Measurements from ENCODE around the gene TGFBR3.

Gene TGFBR3

GRCh38 chr1:91783423-91784170, 102.4 kb downstream of the TGFBR3 start:
- DNase-seq (ENCODE audit: low read depth in 2 of 2, low spot score in 1 of 2): no peak

- DNase-seq (ENCODE audit: low read depth in 2 of 2, low spot score in 1 of 2): no peak
Observed at GRCh38 chr1:91781901-91782622, 103.9 kb downstream of the TGFBR3 start.

GRCh38 chr1:91781371-91781825, 104.6 kb downstream of the TGFBR3 start:
- no peak for DNase-seq (ENCODE audit: low read depth in 2 of 2, low spot score in 1 of 2)

- DNase-seq (ENCODE audit: low read depth in 2 of 2, low spot score in 1 of 2): no peak
Observed at GRCh38 chr1:91779548-91780021, 106.4 kb downstream of the TGFBR3 start.

DNA sequence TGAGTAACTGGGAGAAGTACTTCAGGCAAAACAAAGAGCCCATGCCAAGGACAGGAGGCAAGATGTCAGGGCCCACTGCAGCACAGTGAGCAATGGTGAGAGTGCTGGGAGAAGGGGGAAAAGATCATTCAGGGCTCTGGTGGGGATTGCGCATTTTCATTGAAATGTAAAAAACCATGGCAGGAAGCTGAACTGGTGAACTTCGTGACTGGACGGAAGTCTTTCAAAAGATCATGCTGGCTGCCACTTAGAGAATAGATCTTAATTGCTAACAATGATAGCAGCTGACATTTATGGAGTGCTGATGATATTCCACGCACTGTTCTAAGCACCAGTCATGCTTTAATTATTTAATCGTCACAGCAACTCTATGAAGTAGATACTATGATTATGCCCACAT, 107.0 kb downstream of the TGFBR3 start:
- DNase-seq (ENCODE audit: low read depth in 2 of 2, low spot score in 1 of 2): no peak

DNA sequence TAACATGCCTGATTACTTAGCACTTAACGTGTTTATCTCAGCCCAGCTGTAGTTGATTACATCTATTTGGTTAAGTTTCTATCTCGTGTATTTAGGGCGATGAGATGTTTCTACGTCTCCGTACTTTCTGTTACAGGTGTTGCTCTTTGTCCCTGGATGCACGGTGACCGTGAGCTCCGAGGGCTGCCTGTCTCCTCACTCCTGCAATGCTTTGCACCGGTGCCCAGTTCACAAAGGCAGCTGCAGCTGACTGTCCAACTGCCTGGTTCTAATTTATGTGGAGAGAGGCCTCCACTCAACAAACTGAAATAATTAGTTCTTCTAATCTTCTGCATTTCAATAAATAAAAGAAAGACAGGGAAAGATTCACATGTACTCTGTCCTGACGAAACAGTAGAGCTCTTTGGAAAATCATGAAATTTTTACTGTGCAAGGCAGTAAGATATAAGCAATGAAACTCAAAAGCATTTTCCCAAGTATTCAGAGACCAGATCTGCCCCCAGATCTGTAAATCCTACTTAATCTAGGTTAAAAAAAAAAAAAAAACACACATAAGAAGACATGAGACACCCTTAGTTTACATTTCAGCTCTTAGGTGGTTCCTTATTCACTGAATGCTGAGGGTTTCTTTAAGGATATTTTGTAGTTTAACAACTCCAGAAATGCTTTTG, 108.2 kb downstream of the TGFBR3 start:
- no peak for DNase-seq (ENCODE audit: low read depth in 2 of 2, low spot score in 1 of 2)

DNA sequence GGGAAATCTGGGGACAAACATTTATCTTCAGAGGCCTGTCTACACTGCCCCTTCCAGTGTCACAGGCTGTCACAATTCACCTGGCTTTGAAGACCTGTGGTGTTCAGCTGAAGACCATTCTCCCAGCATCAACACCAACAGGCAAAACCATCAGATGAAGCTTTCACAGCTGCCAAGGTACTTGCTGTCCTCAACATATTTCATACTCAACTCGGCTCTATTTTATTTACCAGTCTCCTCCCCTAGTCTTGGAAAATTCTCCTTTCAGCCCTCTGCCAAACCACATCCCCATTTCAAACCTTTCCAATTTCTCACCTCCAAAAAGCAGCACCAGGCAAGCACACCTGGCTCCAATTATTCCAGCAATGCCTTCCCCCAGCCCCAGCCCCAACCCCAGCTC, 108.8 kb downstream of the TGFBR3 start:
- DNase-seq (ENCODE audit: low read depth in 2 of 2, low spot score in 1 of 2): no peak

DNA sequence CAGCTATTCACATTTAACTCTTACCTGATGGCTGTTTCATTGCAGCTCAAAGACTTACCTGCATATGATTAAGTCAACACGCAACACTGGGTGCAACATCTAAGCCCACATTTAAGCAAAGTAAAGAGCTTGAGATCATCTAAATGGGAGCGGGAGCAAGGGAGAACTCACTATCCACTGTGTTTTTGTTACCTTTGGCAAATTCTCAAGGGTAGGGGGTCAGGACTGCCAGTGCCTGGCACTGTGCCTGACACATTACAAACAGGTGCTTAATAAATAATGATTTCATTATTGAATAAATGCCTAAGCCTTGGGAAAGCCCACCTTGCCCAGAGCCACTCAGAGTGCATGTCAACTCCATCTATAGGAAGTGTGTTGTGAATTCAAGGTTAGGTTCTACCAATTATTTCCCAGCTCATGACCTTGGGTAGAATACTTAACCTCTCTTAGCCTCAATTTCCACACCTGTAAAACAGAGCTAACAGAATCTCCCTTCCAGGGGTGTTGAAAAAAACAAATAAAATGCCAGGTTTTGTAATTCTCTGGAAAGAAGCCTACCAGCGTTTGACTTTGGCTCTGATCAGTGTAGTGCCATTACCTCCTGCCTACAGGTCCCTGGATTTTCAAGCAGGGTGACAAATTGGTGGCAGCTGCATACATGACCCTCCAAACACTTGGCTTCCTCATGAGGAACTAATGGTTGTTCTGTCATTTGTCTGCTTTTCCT, 109.7 kb downstream of the TGFBR3 start:
- no peak for DNase-seq (ENCODE audit: low read depth in 2 of 2, low spot score in 1 of 2)

DNA sequence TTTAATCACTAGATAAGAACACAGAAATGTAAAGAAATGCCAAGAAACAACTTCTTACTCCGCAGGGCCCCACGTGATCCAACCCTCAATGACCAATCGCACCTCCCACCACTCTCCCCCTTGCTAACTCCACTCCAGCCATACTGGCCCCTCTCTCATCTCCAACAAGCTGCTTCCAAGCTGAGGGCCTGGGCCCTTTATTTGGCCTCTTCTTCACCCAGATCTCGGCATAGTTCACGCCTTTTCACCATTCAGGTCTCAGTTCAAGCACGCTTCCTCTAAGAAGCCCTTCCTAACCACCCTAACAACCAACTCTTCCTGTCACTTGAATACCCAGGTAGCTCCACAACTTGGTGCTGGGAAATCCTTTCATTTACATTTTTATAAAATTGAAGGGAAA, 110.7 kb downstream of the TGFBR3 start:
- no peak for DNase-seq (ENCODE audit: low read depth in 2 of 2, low spot score in 1 of 2)

DNA sequence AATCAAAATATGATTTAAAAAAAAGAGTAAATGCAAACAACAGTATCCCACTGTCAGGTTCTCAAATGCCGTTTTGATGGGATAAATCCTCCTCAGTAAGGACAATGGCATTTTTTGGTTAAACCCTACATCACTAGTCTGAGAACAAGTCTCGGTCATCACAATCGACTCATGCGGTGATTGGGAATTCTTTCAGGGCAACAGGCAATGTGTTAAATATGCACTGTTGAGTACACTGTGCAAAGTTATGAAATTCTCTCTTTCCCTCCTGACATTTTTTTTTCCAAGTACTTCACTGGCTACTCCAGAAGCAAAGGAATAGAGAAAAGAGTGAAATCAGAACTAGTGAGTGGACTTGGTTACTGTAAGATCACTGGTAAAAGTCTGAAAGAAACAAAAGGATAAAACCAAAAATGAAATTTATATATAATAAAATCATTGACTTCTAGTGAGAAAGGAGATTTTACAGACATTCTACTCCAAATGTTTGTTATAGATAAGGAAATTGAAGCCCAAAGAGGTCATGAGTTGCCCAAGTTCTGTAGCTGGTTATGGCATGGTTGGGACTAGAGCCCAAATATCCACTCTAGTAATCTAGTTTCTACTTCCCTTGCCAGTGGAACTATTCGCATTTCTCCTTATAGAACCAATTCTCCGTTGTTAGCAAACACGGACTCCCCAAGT, 111.3 kb downstream of the TGFBR3 start:
- DNase-seq (ENCODE audit: low read depth in 2 of 2, low spot score in 1 of 2): no peak

GRCh38 chr1:91771717-91772116, 114.2 kb downstream of the TGFBR3 start:
- no peak for DNase-seq (ENCODE audit: low read depth in 2 of 2, low spot score in 1 of 2)

GRCh38 chr1:91770667-91771268, 115.2 kb downstream of the TGFBR3 start:
- DNase-seq (ENCODE audit: low read depth in 2 of 2, low spot score in 1 of 2): no peak

- DNase-seq (ENCODE audit: low read depth in 2 of 2, low spot score in 1 of 2): no peak
Observed at GRCh38 chr1:91769742-91770141, 116.2 kb downstream of the TGFBR3 start.

DNA sequence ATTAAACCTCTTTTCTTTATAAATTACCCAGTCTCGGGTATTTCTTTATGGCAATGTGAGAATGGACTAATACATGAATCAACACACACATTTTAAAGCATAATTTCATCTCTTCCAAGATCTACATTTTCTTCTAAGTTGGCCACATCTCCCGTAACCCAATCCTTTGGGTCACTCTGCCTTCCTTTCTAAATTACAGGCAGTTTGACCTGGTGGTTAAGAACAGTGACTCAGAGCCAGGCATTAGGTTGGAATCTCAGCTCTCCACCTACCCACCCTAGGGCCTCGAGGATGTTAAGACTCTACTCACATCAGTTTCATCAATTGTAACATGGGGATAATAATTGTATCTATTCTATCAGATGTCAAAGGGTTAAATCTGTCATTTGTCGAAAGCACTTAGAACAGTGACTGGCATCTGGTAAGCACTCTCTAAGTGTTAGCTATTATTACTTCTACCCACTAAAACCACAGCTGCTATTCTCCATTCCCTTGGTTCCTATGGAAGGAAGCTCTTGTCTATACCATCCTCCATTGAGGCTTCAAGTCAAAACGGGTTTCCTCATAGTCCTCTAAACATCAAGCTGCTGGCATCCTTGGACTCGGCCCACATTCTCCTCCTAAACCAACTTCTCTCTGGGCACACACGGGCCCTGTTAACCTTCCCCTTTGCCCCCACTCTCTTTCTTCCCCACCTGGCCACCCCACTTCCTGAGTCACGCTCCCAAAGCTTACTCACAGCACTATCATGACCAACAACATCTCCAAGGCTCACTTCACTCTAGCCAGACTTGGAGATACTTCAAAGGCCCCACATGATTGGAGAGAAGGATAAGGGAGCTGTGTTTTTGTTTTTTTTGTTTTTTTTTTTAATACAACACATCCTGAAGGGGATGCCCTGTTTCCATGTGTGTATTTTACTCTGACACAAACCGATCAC, 116.9 kb downstream of the TGFBR3 start:
- no peak for DNase-seq (ENCODE audit: low read depth in 2 of 2, low spot score in 1 of 2)

DNA sequence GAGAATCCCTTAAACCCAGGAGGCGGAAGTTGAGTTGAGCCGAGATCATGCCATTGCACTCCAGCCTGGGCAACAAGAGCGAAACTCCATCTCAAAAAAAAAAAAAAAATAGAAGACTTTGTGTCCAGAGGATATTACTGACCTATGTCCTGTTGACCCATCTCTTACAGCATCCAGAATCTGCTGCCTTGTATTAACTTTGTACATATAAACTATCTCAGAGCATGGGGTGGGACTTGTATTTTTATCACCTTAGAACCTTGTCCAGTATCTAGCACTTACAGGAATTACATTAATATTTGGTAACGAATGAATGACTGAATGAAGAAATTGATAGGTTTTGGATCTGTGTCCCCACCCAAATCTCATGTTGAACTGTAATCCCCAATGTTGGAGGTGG, 117.8 kb downstream of the TGFBR3 start:
- no peak for DNase-seq (ENCODE audit: low read depth in 2 of 2, low spot score in 1 of 2)

GRCh38 chr1:91766883-91767282, 119.1 kb downstream of the TGFBR3 start:
- DNase-seq (ENCODE audit: low read depth in 2 of 2, low spot score in 1 of 2): no peak

DNA sequence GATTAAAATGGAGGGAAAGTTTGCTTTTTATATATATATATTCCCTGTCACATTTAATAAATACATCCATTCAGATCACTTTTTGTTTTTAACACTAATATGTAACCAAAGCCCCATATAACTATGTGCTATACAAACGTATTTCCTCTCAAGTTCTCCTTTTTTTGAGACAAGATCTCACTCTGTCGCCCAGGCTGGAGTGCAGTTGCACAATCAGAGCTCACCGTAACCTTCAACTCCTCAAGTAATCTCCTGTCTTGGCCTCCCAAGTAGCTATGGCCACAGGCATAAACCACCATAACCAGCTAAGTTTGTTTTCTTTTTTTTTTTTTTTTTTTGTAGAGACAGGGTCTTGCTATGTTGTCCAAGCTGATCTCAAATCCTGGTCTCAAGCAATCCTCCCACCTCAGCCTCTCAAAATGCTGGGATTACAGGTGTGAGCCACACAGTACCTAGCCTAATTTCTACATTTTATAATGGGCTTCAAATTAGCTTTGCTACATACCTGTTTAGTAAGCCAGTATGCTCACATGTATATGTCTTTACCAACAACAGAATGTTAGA, 120.0 kb downstream of the TGFBR3 start:
- DNase-seq (ENCODE audit: low read depth in 2 of 2, low spot score in 1 of 2): no peak

GRCh38 chr1:91765293-91765692, 120.7 kb downstream of the TGFBR3 start:
- no peak for DNase-seq (ENCODE audit: low read depth in 2 of 2, low spot score in 1 of 2)
